ENCODE results near the gene MYCT1.

- TF ChIP-seq POLR2A (IDR thresholded peaks at IDR 0.05), result no peak
- no peak for TF ChIP-seq CTCF (IDR thresholded peaks at IDR 0.05 in 8 of 11, conservative IDR thresholded peaks at IDR 0.05 in 3 of 11)
- no peak for TF ChIP-seq POLR2AphosphoS5 (IDR thresholded peaks at IDR 0.05)
Measured at GRCh38 chr6:152750694-152751093, 53.0 kb downstream of the MYCT1 start, which contains the start of gene VIP.
